HG03432 (cell line): ENCODE measurements around the gene DMD.

Experiments
- ATAC-seq: cut with Tn5 transposase; IDR thresholded peaks from one replicate; pipeline ENCODE4 v1.9.1; 2021; ENCODE audit warnings: mild to moderate bottlenecking, moderate library complexity; ENCODE audit not compliant: unreplicated experiment

The DMD gene

DNA sequence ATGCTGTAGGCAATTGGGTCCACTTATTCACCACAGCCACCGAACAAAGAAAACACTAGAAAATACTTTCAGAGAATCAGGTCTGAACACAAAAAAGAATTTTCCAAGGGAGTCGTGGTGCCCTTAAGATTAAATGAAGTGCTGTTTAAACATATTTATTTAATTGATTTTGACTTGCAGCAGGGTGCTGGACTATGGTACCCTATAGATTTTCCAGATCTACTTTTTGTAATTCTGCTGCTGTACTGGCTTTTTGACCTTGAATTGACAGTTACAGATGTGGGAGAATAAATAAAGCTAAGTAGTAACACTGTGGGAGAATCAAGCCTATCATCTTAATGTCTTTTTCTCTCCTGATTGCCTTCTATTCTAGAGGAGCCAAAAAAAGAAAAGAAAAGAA, 1404.2 kb downstream of the DMD start:
- ATAC-seq: no peak

DNA sequence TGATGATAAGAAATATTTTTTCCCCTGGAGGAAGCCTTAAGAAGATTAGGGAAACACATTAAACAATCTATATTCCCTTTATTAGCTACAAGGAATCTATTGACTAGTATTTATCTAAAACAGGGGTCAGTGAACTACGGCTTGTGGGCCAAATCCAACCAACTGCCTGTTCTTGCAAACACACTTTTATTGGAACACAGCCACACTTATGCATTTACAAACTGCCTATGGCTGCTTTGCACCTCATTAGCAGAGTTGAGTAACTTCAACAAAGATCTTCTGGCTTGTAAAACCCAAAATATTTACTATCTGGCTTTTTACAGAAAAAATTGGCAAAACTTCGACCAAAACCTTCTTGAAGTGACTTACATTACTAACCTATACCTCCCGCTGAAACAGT, 1405.6 kb downstream of the DMD start:
- no peak for ATAC-seq

DNA sequence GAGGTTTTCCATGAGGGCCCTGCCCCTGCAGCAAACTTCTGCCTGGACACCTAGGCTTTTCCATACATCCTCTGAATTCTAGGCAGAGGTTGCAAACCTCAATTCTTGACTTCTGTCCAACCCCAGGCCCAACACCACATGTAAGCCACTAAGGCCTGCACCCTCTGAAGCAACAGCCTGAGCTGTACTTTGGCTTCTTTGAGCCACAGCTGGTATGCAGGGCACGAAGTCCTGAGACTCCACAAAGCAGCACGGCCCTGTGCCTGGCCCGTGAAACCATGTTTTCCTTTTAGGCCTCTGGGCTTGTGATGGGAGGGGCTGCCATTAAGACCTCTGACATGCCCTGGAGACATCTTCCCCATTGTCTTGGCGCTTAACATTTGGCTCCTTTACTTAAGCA, 1411.1 kb downstream of the DMD start:
- no peak for ATAC-seq

DNA sequence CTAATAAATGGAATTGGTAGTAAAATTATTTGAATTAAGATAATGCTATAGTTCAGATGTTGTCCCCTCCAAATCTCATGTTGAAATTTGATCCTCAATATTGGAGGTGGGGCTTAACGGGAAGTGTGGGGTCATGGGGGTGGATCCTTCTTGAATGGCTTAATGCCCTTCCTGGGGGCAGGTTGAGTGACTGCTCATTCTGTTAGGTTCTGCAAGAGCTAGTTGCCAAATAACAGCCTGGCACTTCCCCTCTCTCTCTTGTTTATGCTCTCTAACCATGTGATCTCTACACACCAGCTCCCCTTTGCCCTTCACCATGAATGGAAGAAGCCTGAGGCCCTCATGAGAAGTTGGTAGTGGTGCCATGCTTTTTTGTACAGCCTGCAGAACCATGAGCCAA, 1414.7 kb downstream of the DMD start:
- ATAC-seq: no peak

DNA sequence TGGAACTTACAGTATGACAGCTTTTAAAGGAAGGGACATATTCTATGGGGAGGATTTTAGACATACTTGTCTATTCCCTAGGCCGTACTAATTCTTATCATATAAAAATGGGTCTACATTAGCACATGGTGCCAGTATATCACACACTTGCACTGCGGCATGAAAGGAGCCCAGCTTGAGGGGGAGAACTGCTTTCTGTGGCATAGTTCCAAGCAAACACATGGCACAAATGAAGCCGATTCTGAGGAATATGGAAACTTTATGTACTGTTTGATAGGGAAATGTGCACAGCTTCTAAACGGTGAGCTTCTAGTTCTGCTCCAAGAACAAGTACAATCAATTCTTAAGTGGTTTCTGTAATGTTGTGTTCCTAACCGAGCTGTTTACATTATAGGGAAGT, 1463.9 kb downstream of the DMD start:
- ATAC-seq: no peak

DNA sequence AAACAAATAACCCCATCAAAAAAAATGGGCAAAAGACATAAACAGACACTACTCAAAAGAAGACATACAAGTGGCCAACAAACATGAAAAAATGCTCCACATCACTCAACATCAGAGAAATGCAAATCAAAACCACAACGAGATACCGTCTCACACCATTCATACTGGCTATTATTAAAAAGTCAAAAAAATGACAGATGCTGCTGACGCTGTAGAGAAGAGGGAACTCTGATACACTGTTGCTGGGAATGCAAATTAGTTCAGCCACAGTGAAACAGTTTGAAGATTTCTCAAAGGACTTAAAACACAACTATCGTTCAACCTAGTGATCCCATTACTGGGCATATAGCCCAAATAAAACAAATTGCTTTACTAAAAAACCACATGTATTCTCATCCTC, 1468.3 kb downstream of the DMD start:
- ATAC-seq: no peak

DNA sequence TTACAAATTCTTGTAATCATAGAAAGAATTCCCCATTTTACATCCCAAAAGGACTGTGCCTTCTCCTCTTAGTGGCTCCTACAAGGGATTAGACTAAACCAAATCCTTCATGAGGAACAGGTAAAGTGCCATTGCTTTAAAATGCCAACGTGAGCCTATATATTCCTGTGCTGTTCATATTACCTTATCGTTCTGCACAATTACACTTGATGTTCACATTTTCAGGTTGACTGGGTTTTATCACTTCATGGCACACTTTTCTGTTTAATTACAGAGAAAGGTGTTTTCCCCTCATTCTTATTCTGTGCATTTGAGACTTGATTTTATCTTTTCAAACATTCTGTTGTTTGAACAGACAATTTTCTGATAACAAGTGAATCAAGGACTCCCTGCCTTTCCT, 1493.9 kb downstream of the DMD start:
- no peak for ATAC-seq

DNA sequence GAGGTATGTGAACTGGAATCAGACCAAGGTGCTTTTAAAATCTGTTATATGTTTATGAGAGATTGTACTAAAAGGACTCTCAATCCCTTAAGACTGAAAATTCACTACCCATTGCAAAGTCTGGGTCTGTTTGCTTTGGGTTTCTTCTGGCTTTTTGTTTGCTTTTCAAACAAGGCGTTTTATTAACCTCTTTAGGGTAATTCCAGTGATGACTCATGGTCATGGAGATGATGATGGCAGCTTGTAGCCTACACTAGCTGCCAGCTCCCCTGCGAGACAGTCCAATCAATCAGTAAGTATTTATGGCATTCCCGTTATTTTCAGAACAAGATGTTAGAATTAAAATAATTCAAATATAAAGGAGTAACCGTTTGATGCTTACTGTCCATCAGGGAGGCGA, 1495.7 kb downstream of the DMD start:
- ATAC-seq: no peak

DNA sequence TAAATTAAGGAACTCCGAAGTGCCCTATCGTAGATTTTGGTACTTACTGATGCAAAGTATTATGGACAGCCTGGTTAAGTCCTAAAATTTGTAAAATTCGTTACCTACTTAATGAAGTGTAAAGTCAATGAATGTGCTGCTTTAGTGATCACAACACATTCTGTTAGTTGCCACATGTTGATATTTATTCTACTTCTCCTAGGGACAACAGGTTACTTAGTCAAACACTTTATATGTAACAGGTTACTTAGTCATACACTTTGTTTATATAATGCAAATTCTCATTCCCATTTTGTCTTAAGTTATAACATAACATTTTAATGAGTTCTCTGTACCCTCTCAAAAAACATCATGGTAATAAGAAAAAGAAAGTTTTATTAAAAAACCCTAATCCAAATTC, 1496.6 kb downstream of the DMD start:
- ATAC-seq: no peak

DNA sequence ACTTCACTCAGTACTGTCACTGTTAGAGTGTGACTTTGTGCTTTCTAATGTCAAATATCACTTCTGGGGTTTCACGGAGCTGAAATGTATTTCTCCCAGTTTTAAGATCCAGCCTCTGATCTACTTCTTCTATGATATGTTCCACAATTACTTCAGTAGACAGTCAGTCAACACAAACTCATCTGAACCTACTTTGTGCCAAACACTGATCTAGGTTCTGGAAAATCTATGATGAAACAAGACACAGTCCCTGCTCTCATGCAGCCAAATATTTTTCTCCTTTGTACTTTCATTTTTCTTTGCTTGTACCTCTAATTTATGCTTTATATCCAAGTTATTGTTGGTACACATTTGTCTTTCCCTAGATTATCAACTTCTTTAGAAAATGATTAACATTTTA, 1498.2 kb downstream of the DMD start:
- ATAC-seq: no peak

DNA sequence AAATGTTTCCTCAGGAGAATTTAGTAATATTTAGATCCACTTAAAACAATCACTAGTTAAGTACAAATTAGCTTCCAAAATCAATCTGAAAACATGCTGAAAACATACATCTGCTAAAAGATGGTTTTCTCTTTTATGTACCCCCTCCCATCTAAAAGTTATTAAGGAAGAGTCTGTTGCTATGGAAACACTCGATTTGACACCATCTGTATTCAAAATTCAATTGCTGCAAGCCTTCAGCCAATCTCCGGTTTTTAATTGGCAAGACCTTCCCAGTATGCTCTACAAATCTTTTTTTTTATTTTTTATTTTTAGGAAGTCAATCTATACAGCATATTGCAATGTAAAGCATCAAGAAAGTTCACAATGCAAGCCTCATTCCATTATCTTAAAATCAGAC, 1500.2 kb downstream of the DMD start:
- ATAC-seq: no peak

DNA sequence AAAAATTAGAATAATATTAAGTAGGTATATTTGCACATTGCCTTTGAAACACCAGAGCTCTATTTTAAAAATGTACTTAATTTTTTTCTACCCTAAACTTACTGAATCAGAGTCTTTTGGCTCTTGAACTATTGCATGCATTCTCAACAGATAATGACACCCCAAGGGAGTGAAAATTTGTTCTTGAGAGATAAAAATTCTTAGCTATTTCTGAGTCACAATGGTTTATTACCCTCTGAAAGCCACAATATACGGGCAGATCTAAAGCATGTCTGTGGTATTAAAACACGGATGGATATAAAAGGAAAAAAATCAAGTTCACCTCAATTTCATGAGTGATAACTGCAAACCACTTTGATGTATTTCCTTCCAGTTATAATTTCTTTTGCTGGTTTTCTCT, 1503.2 kb downstream of the DMD start:
- ATAC-seq: no peak

DNA sequence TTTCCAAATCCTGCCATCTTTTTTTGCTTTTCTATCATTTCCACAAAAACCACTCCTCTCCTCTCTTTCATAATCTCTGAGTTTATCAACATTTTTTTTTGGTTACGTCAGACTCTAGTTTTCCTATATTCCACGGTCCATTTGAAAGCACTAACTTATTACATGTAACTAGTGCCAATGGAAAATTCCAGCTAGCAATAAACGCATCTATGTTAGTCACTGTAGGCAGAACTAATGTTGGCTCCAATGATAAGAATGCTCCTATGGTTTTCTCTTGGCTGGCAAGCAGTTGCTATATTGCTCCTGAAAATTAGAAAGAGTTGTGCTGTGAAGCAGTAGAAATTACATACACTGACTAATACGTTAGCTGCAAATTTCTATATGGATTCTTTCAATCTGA, 1504.9 kb downstream of the DMD start:
- no peak for ATAC-seq

DNA sequence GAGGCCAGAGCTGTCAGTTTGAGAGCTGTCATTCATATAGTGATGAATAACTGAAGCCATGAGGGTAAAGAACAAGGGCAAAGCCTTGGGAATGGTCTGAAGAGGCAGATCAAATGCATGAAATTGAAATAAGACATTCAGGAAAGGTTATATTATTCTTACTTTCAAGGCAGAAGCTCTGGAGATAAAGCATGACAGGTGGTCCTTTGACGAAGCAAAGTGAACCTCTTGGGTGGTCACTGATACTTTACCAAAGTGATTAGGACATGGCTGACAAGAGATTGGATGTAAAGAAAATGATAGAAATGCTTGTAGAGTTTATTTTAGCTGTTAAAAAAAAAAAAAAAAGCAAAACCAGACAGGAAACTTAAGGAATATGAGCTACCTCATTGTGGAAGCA, 1505.5 kb downstream of the DMD start:
- no peak for ATAC-seq

DNA sequence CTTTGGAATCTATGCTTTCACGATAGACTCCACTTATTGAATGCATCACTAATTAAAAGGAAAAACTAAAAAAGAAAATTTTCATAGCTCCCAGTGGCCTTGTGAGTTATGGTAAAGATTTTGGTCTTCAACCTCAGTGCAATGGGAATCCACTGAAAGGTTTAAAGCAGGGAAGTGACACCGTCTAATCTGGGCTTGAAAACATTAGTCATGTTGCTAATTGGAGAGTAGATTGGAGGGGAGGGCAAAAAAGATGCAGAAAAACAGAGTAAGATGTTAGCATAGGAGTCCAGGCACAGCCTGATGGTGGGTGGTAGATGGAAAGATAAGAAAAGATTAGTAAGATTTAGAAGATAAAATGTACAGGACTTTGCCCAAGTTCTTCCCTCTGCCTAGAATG, 1506.4 kb downstream of the DMD start:
- no peak for ATAC-seq

DNA sequence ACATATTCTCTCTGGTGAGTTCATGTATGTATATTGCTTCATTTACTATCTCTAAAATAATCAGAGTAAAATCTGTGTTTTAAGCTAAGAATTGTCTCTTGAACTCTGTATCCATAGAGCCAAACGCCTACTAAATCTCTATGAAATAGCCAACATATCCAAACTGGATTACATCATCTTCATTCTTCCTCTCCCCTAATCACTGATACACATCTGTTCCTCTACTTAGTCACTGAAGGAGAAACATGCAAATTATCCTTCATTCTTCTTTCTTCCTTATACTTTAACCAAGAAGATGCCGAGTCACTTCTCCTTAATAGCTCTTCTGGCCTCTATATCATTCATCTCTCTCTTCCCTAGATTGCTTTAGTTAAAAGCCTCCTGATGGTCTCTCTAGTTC, 1509.1 kb downstream of the DMD start:
- ATAC-seq: no peak

DNA sequence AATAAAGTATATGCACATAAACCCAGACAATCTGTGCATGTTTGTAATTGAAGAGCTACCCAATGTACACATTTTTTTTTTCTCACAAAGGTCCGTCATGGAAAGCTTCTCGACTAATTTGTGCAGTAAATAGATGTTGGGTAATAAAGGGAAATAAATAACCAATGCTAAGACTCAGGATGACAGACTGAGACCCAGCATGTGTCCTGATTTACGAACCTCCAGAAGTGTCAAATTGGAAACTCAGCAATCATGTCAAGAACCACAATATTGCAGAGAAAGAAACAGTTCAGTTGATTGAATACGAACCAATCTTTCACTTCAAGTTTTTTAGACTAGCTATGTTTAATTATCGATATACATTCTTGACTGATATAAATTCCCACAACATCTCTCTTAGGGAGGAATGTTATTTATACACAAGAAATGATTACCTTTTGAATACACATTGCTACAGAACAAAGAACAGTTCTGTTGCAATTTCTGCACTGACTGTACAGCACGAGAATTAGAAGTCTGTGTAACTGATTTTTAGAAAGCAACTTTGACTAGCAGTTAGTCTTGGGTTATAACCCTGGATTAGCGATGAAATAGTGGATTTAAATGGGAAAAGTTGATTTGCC, 1513.9 kb downstream of the DMD start:
- no peak for ATAC-seq

DNA sequence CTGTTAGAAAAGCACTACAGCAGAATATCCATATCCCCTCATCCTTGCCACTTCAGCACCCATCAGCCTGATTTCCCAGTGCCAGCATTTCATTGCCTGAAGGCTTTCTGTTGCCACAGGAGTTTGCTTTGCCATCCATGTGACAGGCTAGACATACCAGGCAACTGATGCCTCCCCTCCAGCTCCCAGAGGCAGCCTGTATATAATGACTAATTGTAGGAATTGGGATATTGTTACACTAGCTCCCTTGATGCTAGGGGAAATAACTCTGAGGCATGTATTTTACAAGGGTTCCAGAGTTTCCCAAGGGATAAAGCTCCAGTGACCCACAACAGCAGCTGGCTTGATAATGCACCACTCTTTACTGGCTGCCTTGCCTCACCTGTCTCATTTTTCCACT, 1531.5 kb downstream of the DMD start:
- ATAC-seq: no peak

DNA sequence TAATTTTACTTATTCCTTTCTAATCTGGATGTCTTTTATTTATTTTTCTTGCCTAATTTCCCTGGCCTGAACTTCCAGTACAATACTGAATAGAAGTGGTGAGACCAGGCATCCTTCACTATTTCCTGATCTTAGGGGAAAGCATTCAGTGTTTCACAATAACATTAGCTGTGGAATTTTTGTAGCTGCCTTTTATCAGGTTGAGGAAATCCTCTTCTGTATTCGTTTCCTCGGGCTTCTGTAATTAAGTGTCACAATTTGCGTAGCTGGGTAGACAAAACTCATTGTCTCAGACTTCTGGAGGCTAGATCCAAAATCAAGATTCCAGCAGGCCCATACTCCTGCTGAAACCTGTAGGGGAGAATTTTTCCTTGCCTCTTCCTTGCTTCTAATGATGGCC, 1541.1 kb downstream of the DMD start:
- ATAC-seq: no peak

DNA sequence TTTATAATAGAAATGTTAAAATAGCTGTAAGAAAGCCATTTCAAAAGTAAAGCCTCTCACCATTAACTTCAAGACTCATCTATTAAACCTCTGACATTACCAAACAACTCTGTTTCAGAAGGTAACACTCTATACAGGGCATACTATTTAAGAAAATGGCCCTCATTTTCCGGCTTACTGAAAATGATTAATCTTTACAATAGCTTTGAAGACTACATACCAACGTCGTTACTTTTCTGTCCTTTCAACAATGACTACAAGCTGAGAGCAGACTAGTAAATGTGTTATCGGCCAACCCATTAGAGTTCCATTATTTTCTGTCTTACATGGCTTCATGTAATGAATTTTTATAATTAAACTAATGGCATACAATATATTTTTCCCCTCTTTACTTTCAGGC, 1545.9 kb downstream of the DMD start:
- ATAC-seq: no peak

DNA sequence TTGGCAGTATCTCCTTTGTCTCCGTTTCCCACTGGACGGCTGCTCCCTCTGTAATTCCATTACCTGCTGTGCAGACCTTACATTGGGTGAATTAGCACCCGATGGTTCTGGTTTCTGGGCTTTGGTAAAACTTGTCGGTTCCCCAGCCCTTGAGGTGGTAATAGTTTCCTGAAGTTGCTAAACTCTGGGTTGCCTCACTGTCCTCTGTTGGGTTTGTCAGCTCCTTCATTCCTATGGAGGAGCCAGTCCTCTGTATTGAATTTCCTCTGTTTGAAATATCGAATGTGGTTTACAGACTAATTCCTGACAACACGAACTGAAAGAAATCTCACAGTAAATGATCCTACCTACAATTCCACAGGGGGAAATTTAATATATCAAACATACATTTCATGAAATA, 1548.2 kb downstream of the DMD start:
- no peak for ATAC-seq

DNA sequence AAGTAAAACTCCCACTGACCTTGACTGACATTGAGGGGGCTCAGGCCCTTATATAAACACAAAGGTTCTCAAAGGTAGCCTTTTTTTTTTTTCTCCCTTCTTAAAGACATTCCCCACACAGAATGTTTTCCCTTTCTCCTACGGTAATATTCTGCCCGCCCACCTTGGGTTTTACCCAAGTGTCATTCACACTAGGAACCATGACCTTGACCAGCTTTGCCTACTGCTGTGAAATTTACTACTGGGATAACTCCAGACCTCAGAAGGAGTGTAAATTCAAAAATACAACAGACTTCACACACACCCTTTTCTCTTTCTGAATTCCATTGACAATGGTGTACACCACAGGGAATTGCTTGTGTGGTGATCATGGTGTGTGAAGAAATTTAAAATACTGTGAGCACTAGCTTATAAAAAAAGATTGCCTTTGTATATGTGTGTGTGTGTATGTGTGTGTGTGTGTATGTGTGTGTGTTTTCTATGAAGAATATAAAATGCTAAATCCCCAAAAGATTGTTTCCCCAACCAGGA, 1550.0 kb downstream of the DMD start:
- ATAC-seq: no peak

DNA sequence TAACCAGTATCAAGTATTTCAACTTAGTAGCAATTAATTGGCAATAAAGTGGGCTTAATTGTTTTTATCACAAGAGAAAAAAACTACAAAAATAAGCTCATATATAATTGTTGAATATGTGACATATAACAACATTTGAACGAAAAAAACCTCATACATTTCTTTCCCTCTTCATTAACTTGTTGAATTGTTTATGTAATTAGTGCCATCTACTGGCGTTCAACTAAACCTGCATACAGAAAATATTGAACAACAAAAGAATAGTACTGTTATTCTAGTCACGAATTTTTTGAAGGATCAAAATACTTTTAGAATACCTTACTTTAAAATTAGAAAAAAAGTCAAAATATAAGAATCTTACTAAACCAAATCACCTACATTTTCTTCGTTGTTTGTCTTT, 1553.0 kb downstream of the DMD start:
- ATAC-seq: no peak
